A673 (cell line): ENCODE measurements around the gene TMEM108. TPM values are rescaled to one million over a fixed set of nuclear protein-coding genes. Genes with fewer than 3 reads are reported as not detected.

Experiments
- BruUV-seq: library from RNA; stranded (reverse); fragments of 400-500 nt; replicated peaks from 2 replicates; lab custom pipeline; 2021; lab: Mats Ljungman, UMichigan
- CTCF ChIA-PET: fragments of 300-600 bp; sonication (Branson Sonifier 250); formaldehyde crosslinking; loops from one replicate; lab custom pipeline; 2022; ENCODE audit warnings: antibody characterized with exemption; lab: Charles Lee
- POLR2A ChIA-PET: fragments of 300-600 bp; sonication (Branson Sonifier 250); formaldehyde crosslinking; loops from one replicate; lab custom pipeline; 2022; ENCODE audit warnings: antibody characterized with exemption; ENCODE audit not compliant: low non-redundant PET; lab: Charles Lee
- DNase-seq: peaks from one replicate; pipeline ENCODE4 v3.0.0-alpha.2; 2015; ENCODE audit warnings: low spot score
- H3K27ac ChIP-seq: fragments of 200-600 bp; sonication (generic); 2 replicates; pipeline ENCODE4 v1.5.1; 2016; ENCODE audit warnings: mixed run types, low read depth, mild to moderate bottlenecking, mixed read lengths, antibody characterized with exemption, low read length; ENCODE audit not compliant: poor library complexity, severe bottlenecking
- H3K27me3 ChIP-seq: fragments of 200-600 bp; sonication (generic); replicated peaks from 2 replicates; pipeline ENCODE4 v1.6.1; 2017; ENCODE audit warnings: mixed run types, low read depth, mild to moderate bottlenecking, mixed read lengths, antibody characterized with exemption, low read length; ENCODE audit not compliant: insufficient read depth, poor library complexity
- H3K36me3 ChIP-seq: fragments of 200-600 bp; sonication (generic); 2 replicates; pipeline ENCODE4 v1.6.1; 2016; ENCODE audit warnings: mixed run types, mild to moderate bottlenecking, mixed read lengths, antibody characterized with exemption, low read length; ENCODE audit not compliant: insufficient read depth, poor library complexity, severe bottlenecking
- H3K4me1 ChIP-seq: fragments of 200-600 bp; sonication (generic); 2 replicates; pipeline ENCODE4 v1.6.1; 2017; ENCODE audit warnings: mixed run types, mild to moderate bottlenecking, mixed read lengths, antibody characterized with exemption, low read length; ENCODE audit not compliant: insufficient read depth, poor library complexity, severe bottlenecking
- H3K4me3 ChIP-seq: fragments of 200-600 bp; sonication (generic); 2 replicates; pipeline ENCODE4 v1.5.1; 2016; ENCODE audit warnings: low read depth, mixed run types, mild to moderate bottlenecking, mixed read lengths, low read length; ENCODE audit not compliant: poor library complexity, severe bottlenecking
- H3K9me3 ChIP-seq: fragments of 200-600 bp; sonication (generic); 2 replicates; pipeline ENCODE4 v1.6.1; 2016; ENCODE audit warnings: mixed run types, low read depth, mild to moderate bottlenecking, mixed read lengths, antibody characterized with exemption, low read length; ENCODE audit not compliant: poor library complexity, severe bottlenecking
- EZH2 ChIP-seq: fragments of 200-600 bp; sonication (generic); IDR thresholded peaks from 2 replicates; pipeline ENCODE4 v1.6.1; 2017; ENCODE audit warnings: borderline replicate concordance, low read depth, mild to moderate bottlenecking, mixed read lengths, antibody characterized with exemption, low read length; ENCODE audit not compliant: poor library complexity, severe bottlenecking
- intact Hi-C: fragments of 100-400 bp; cut with micrococcal nuclease; formaldehyde crosslinking; loops from one replicate; pipeline ENCODE4 v1.10.0; 2022; ENCODE audit not compliant: unreplicated experiment
- total RNA-seq: library from RNA; stranded (reverse); gene quantifications from 2 replicates; pipeline ENCODE4 v1.2.3, GENCODE V29; 2021
- TF ChIP-seq, protein P1 (sequence below): fragments of 300-800, 200-600 bp; sonication (generic); conservative IDR thresholded peaks from 2 replicates; pipeline ENCODE4 v1.5.1; 2017; ENCODE audit warnings: low read depth, mild to moderate bottlenecking, antibody characterized with exemption, low read length, moderate library complexity, mixed read lengths

TMEM108 gene
- total RNA-seq, 1 experiment from 2014 or later, result 0.30 TPM

- intact Hi-C loops, result no loop called here
- H3K27me3 ChIP-seq, result no peaks in the 10 kb centered on the region
- CTCF ChIA-PET, result no interaction called here
- no TSS peak for BruUV-seq
- H3K4me1 ChIP-seq, result no peaks in the 10 kb centered on the region
- H3K9me3 ChIP-seq, result no peaks in the 10 kb centered on the region
- H3K4me3 ChIP-seq, result no peak overlapping the region
- POLR2A ChIA-PET, result no interaction called here
- no peak for DNase-seq
- no peak for TF ChIP-seq EZH2
- TF ChIP-seq, protein P1, sequence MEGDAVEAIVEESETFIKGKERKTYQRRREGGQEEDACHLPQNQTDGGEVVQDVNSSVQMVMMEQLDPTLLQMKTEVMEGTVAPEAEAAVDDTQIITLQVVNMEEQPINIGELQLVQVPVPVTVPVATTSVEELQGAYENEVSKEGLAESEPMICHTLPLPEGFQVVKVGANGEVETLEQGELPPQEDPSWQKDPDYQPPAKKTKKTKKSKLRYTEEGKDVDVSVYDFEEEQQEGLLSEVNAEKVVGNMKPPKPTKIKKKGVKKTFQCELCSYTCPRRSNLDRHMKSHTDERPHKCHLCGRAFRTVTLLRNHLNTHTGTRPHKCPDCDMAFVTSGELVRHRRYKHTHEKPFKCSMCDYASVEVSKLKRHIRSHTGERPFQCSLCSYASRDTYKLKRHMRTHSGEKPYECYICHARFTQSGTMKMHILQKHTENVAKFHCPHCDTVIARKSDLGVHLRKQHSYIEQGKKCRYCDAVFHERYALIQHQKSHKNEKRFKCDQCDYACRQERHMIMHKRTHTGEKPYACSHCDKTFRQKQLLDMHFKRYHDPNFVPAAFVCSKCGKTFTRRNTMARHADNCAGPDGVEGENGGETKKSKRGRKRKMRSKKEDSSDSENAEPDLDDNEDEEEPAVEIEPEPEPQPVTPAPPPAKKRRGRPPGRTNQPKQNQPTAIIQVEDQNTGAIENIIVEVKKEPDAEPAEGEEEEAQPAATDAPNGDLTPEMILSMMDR, result no peak
- no peaks in the 10 kb centered on the region for H3K36me3 ChIP-seq
- no peak overlapping the region for H3K27ac ChIP-seq
Measured at GRCh38 chr3:133283958-133284807, 246.0 kb downstream of the TMEM108 start.

- Histone ChIP-seq H3K27me3 (no peaks in the 10 kb centered on the region), H3K9me3 (no peaks in the 10 kb centered on the region), H3K36me3 (no peaks in the 10 kb centered on the region), H3K4me3 (no peak overlapping the region), H3K27ac (no peak overlapping the region), H3K4me1 (peaks cover 14% of the 10 kb centered on the region)
- intact Hi-C loops, result no loop called here
- no TSS peak for BruUV-seq
- no peak for DNase-seq
- no peak for TF ChIP-seq EZH2
- TF ChIP-seq, protein P1, result no peak
- CTCF ChIA-PET, result no interaction called here
- POLR2A ChIA-PET, result interaction anchor here (0.6 kb wide), 1 partner anchor 820 kb away, joined by 3 read pairs; no protein-coding TSS in a partner anchor
Measured at GRCh38 chr3:133289322-133289721, 251.1 kb downstream of the TMEM108 start.

- Histone ChIP-seq H3K27ac (no peak overlapping the region), H3K36me3 (no peaks in the 10 kb centered on the region), H3K9me3 (no peaks in the 10 kb centered on the region), H3K27me3 (no peaks in the 10 kb centered on the region), H3K4me3 (no peak overlapping the region), H3K4me1 (peaks cover 43% of the 10 kb centered on the region)
- POLR2A ChIA-PET, result no interaction called here
- intact Hi-C loops, result no loop called here
- CTCF ChIA-PET, result no interaction called here
- BruUV-seq, result no TSS peak
- no peak for DNase-seq
- no peak for TF ChIP-seq EZH2
- TF ChIP-seq, protein P1, result no peak
Measured at GRCh38 chr3:133292296-133292695, 254.1 kb downstream of the TMEM108 start.
